Mesenchymal stem cell (in vitro differentiated cells and primary cell): Measurements from ENCODE around the gene SRSF2.
A peak's percentile ranks its signal among the peaks of the same experiment; 100 is the strongest.
"Not testable (repeated sequence)": the region's sequence is repeated elsewhere in the genome, so short reads cannot be mapped to it uniquely, and the experiment has no call there.

Source experiments
- DNase-seq: peaks from one replicate; pipeline ENCODE4 v3.0.0-alpha.2; 2013
- H2AFZ ChIP-seq: one replicate; pipeline ENCODE4 v1.6.1; 2013; ENCODE audit warnings: low read depth, mild to moderate bottlenecking, control low read depth, inconsistent platforms, low read length, moderate library complexity
- H2AK5ac ChIP-seq: 2 replicates; pipeline ENCODE4 v1.6.1; 2013; ENCODE audit warnings: low read length, moderate library complexity, mild to moderate bottlenecking, inconsistent platforms; ENCODE audit not compliant: severe bottlenecking
- H2BK120ac ChIP-seq: one replicate; pipeline ENCODE4 v1.6.1; 2013; ENCODE audit warnings: low read depth, mild to moderate bottlenecking, inconsistent platforms, low read length, moderate library complexity
- H2BK12ac ChIP-seq, 2 experiments: one replicate each; pipeline ENCODE4 v1.6.1; 2013; ENCODE audit warnings: inconsistent platforms in 2 of 2, low read length in 2 of 2, mild to moderate bottlenecking in 2 of 2, moderate library complexity in 2 of 2, control low read depth in 1 of 2
- H2BK15ac ChIP-seq: one replicate; pipeline ENCODE4 v1.6.1; 2013; ENCODE audit warnings: mild to moderate bottlenecking, low read depth, inconsistent platforms; ENCODE audit not compliant: poor library complexity, severe bottlenecking
- H2BK5ac ChIP-seq: 2 replicates; pipeline ENCODE4 v1.6.1; 2013; ENCODE audit warnings: low read depth, mild to moderate bottlenecking, low read length, control low read depth, inconsistent platforms; ENCODE audit not compliant: poor library complexity, severe bottlenecking
- H3K14ac ChIP-seq, 2 experiments: one replicate each; pipeline ENCODE4 v1.6.1; 2013; ENCODE audit warnings: inconsistent platforms in 2 of 2, low read length in 2 of 2, control low read depth in 1 of 2, mild to moderate bottlenecking in 1 of 2, moderate library complexity in 1 of 2
- H3K18ac ChIP-seq, 2 experiments: one replicate each; pipeline ENCODE4 v1.6.1; 2013; ENCODE audit warnings: inconsistent platforms in 2 of 2, low read length in 2 of 2, control low read depth in 1 of 2, low read depth in 1 of 2, mild to moderate bottlenecking in 1 of 2
- H3K23ac ChIP-seq, 2 experiments: one replicate each; pipeline ENCODE4 v1.6.1; 2013; ENCODE audit warnings: inconsistent platforms in 2 of 2, low read length in 2 of 2, mild to moderate bottlenecking in 2 of 2, moderate library complexity in 2 of 2, control low read depth in 1 of 2
- H3K27ac ChIP-seq: 2 replicates; pipeline ENCODE4 v1.5.1; 2013; ENCODE audit warnings: mild to moderate bottlenecking, moderate library complexity, low read length, control low read depth, inconsistent platforms; ENCODE audit not compliant: poor library complexity, severe bottlenecking
- H3K27me3 ChIP-seq, 2 experiments: 2 replicates each; pipeline versions ENCODE4 v1.6.1 to v1.7.0; 2013; ENCODE audit warnings: low read length in 2 of 2, mild to moderate bottlenecking in 2 of 2, moderate library complexity in 2 of 2, control low read depth in 1 of 2, inconsistent platforms in 1 of 2; ENCODE audit not compliant: control insufficient read depth in 1 of 2, insufficient read depth in 1 of 2
- H3K36me3 ChIP-seq, 2 experiments: 2 replicates each; pipeline versions ENCODE4 v1.6.1 to v1.7.0; 2013; ENCODE audit warnings: low read length in 2 of 2, control low read depth in 1 of 2, inconsistent platforms in 1 of 2, low read depth in 1 of 2, mild to moderate bottlenecking in 1 of 2; ENCODE audit not compliant: insufficient read depth in 2 of 2, control insufficient read depth in 1 of 2
- H3K4ac ChIP-seq, 2 experiments: one replicate each; pipeline ENCODE4 v1.6.1; 2013; ENCODE audit warnings: inconsistent platforms in 2 of 2, low read length in 2 of 2, mild to moderate bottlenecking in 2 of 2, moderate library complexity in 2 of 2, control low read depth in 1 of 2, low read depth in 1 of 2
- H3K4me1 ChIP-seq: 2 replicates; pipeline ENCODE4 v1.6.1; 2013; ENCODE audit warnings: low read depth, low read length, control low read depth; ENCODE audit not compliant: control insufficient read depth, insufficient read depth
- H3K4me2 ChIP-seq: 2 replicates; pipeline ENCODE4 v1.6.1; 2013; ENCODE audit warnings: low read length, mild to moderate bottlenecking, inconsistent platforms; ENCODE audit not compliant: poor library complexity, severe bottlenecking
- H3K4me3 ChIP-seq, 2 experiments: 2 replicates each; pipeline versions ENCODE4 v1.5.1 to v1.7.0; 2013; ENCODE audit warnings: low read length in 2 of 2, mild to moderate bottlenecking in 2 of 2, control low read depth in 1 of 2, low read depth in 1 of 2; ENCODE audit not compliant: insufficient read depth in 1 of 2
- H3K79me1 ChIP-seq: replicated peaks from 2 replicates; pipeline ENCODE4 v1.6.1; 2013; ENCODE audit warnings: mild to moderate bottlenecking, control low read depth, low read length, inconsistent platforms; ENCODE audit not compliant: poor library complexity, severe bottlenecking
- H3K9ac ChIP-seq: 2 replicates; pipeline ENCODE4 v1.7.0; 2013; ENCODE audit warnings: mild to moderate bottlenecking, low read length, moderate library complexity
- H3K9me3 ChIP-seq: 2 replicates; pipeline ENCODE4 v1.7.0; 2013; ENCODE audit warnings: mild to moderate bottlenecking, low read length; ENCODE audit not compliant: control insufficient read depth
- H4K8ac ChIP-seq: one replicate; pipeline ENCODE4 v1.6.1; 2013; ENCODE audit warnings: inconsistent platforms, mild to moderate bottlenecking, low read length, moderate library complexity
- H4K91ac ChIP-seq: one replicate; pipeline ENCODE4 v1.6.1; 2013; ENCODE audit warnings: mild to moderate bottlenecking, low read length, inconsistent platforms
- WGBS: methylation state at CpG from one replicate; pipeline ENCODE4 v1.1.7; 2013; ENCODE audit warnings: mixed read lengths; 5-methylcytosine and 5-hydroxymethylcytosine counted together

Gene SRSF2

DNA sequence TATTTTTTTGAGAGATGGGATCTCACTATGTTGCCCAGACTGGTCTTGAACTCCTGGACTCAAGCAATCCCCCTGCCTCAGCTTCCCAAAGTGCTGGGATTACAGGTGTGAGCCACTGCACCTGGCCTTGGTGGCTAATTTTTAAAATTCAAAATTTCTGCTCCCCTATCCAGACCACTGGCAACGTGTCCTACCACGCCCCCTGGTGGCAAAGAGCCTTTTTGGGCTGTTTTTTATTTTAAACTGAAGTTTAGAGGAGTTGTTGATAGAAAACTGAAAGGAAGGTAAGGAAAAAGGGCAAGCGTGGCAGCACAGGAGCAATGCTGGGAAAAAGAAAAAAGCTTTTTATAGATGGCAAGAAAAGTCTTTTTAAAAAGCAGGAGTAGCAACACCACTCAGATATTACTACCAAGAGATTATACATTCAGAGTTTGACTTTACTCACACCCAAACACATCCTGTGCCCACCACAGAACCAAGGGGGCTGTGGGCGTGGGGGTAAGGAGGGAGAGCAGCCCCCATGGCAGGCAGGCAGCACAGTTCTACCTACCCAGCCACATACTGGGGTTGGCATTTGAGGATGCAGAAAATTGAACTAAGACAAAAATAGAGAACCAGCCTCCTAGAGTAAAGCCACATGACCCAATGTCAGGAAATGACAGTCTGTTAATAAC is 22.2 kb downstream of the SRSF2 start:
- peaks cover 27% of the 10 kb centered on the region for H3K79me1 ChIP-seq
- H2BK120ac ChIP-seq = no peak overlapping the region
- peak overlapping the region; percentile 37 for H2AK5ac ChIP-seq
- no peak overlapping the region for H4K8ac ChIP-seq
- H4K91ac ChIP-seq = no peak overlapping the region
- peak overlapping the region in 1 of 2 experiments; percentile 85 for H3K4ac ChIP-seq
- peak overlapping the region in 1 of 2 experiments; percentile 34 for H3K23ac ChIP-seq
- H2BK5ac ChIP-seq = no peak overlapping the region
- no peak overlapping the region for H3K14ac ChIP-seq
- H3K18ac ChIP-seq = peak overlapping the region; percentile 46 to 53
- no peaks in the 10 kb centered on the region for H3K9me3 ChIP-seq
- H3K9ac ChIP-seq = peak overlapping the region; percentile 67
- no peak overlapping the region for H3K4me2 ChIP-seq
- H2BK12ac ChIP-seq = peak overlapping the region; percentile 65 to 79
- H2BK15ac ChIP-seq = no peak overlapping the region
- no peak overlapping the region for H3K27ac ChIP-seq
- DNase-seq = peak; percentile 65
- H3K36me3 ChIP-seq = peaks cover 42 to 59% of the 10 kb centered on the region in 2 experiments
- H3K4me3 ChIP-seq = no peak overlapping the region
- H3K27me3 ChIP-seq = no peaks in the 10 kb centered on the region
- H2AFZ ChIP-seq = no peak overlapping the region
- WGBS = 0% methylated on average over 2 of the region's 4 CpGs
- H3K4me1 ChIP-seq = peaks cover 15% of the 10 kb centered on the region

DNA sequence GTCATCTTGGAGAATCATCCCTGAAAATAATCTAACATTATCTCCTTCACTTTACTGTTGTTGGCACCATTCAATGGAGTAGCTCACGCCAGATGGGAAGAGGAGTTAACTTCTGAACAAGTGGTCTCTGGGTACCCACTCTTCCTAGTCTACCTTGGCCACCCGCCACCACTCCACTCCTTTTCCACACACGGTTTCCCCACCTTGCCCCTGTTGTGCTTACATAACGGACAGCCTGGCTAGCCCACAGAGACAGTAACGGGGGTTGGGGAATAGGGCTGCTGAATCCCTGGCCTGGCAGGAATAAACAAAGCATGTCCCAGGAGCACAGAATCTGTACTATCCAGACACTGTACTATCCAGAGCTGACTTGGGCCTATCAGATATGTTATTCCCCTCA is 22.8 kb downstream of the SRSF2 start:
- Histone ChIP-seq H4K91ac (no peak overlapping the region), H3K4ac (no peak overlapping the region), H2BK5ac (no peak overlapping the region), H4K8ac (no peak overlapping the region), H2AK5ac (peak overlapping the region; percentile 66), H3K18ac (no peak overlapping the region), H3K9me3 (no peaks in the 10 kb centered on the region), H2BK15ac (no peak overlapping the region), H3K14ac (no peak overlapping the region), H3K79me1 (peaks cover 23% of the 10 kb centered on the region), H3K23ac (no peak overlapping the region), H3K4me3 (no peak overlapping the region), H2BK120ac (no peak overlapping the region), H3K27ac (no peak overlapping the region), H3K4me2 (no peak overlapping the region), H3K4me1 (peaks cover 17% of the 10 kb centered on the region), H2BK12ac (peak overlapping the region; percentile 35 to 38), H3K27me3 (no peaks in the 10 kb centered on the region), H3K9ac (peak overlapping the region; percentile 67), H3K36me3 (peaks cover 37 to 53% of the 10 kb centered on the region in 2 experiments), H2AFZ (no peak overlapping the region)
- WGBS = 72% methylated on average over 5 of the region's 5 CpGs
- no peak for DNase-seq

DNA sequence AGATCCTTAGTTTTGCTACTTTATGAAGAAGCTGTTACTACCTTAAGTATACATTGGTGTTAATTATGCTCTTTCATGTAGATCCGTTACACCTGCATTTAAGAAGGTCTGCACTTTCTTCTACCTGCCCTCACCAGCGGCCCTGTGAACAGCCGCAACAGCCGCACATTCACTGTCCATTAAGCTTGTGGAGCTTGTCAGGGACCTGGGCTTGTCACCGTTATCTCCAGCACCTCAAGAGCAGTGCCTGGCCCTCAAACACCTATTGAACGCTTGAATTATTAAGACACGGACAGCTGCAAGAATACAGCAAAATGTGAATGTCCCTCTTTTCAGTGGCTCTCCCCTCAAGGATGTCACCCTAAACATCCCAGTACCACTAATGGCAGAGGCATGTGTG is 23.4 kb downstream of the SRSF2 start:
- Histone ChIP-seq H3K4ac (no peak overlapping the region), H2AFZ (no peak overlapping the region), H3K9ac (no peak overlapping the region), H3K4me1 (peaks cover 19% of the 10 kb centered on the region), H2BK12ac (no peak overlapping the region), H3K36me3 (peaks cover 34 to 47% of the 10 kb centered on the region in 2 experiments), H3K9me3 (no peaks in the 10 kb centered on the region), H3K27me3 (no peaks in the 10 kb centered on the region), H3K27ac (no peak overlapping the region), H2BK120ac (no peak overlapping the region), H4K91ac (no peak overlapping the region), H2AK5ac (peak overlapping the region; percentile 41), H3K4me2 (no peak overlapping the region), H3K79me1 (peaks cover 22% of the 10 kb centered on the region), H3K23ac (no peak overlapping the region), H2BK5ac (no peak overlapping the region), H3K4me3 (no peak overlapping the region), H3K14ac (no peak overlapping the region), H2BK15ac (no peak overlapping the region), H3K18ac (no peak overlapping the region), H4K8ac (no peak overlapping the region)
- DNase-seq = no peak
- 95% methylated on average over 7 of the region's 7 CpGs for WGBS

DNA sequence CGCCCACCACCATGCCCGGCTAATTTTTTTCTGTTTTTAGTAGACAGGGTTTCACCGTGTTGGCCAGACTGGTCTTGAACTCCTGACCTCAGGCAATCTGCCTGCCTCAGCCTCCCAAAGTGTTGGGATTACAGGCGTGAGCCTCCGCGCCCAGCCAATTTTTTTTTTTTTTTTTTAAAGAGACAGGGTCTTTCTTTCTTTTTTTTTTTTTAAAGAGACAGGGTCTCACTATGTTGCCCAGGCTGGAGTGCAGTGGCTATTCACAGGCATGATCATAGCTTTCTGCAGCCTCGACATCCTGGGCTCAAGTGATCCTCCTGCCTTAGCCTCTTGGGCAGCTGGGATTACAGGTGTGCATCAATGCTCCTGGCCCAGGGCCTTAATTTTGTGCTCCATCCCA is 24.8 kb downstream of the SRSF2 start:
- H2AFZ ChIP-seq, H4K8ac ChIP-seq, H3K9me3 ChIP-seq, H3K9ac ChIP-seq, H3K23ac ChIP-seq, H3K27ac ChIP-seq, H2BK5ac ChIP-seq, H2BK120ac ChIP-seq, H3K4me3 ChIP-seq, H2BK15ac ChIP-seq, DNase-seq, H3K18ac ChIP-seq, H2BK12ac ChIP-seq, H3K14ac ChIP-seq, H3K4ac ChIP-seq, H4K91ac ChIP-seq, H3K27me3 ChIP-seq, H2AK5ac ChIP-seq, H3K4me2 ChIP-seq: not testable (repeated sequence)
- peaks cover 15% of the 10 kb centered on the region for H3K79me1 ChIP-seq
- H3K36me3 ChIP-seq = peaks cover 21 to 34% of the 10 kb centered on the region in 2 experiments
- 89% methylated on average over 7 of the region's 7 CpGs for WGBS
- peaks cover 29% of the 10 kb centered on the region for H3K4me1 ChIP-seq
